ENCODE results near the gene RCHY1.

Gene RCHY1

DNA sequence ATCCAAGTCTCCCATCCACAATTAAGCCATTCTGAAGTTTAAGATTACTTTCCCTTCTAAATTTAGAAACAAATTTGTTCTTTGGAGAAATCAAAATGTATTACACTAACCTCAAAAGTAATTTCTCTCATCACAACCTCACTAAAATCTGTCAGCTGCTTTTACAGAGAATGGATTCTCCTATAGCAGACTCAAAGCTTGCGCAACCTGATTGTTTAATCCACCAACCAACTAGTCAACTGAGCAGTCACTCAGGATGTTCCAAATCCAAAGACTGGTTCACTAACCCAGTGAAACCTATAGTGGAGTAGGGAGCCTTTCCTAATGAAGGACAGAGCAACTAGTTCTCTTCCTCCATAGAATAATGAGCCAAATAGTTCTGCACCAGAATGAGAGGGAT, 44.3 kb downstream of the RCHY1 start:
- Histone ChIP-seq H3K9ac (ENCODE audit: low read length in 5 of 5) (no peak overlapping the region), H3K27me3 (ENCODE audit: control insufficient read depth in 5 of 5, insufficient read depth in 4 of 5, low read length in 5 of 5) (no peaks in the 10 kb centered on the region), H3K36me3 (ENCODE audit: control insufficient read depth in 5 of 5, insufficient read depth in 5 of 5, low read length in 5 of 5) (peaks cover 0 to 13% (median 6%) of the 10 kb centered on the region in 5 donors), H3K4me1 (ENCODE audit: control insufficient read depth in 5 of 5, insufficient read depth in 5 of 5, low read length in 5 of 5) (no peaks in the 10 kb centered on the region), H3K9me3 (ENCODE audit: control insufficient read depth in 5 of 5, low read length in 5 of 5) (no peaks in the 10 kb centered on the region), H3K27ac (ENCODE audit: low read depth, low read length) (no peak overlapping the region), H3K4me3 (ENCODE audit: low read depth in 1 of 5, low read length in 5 of 5) (no peak overlapping the region)

DNA sequence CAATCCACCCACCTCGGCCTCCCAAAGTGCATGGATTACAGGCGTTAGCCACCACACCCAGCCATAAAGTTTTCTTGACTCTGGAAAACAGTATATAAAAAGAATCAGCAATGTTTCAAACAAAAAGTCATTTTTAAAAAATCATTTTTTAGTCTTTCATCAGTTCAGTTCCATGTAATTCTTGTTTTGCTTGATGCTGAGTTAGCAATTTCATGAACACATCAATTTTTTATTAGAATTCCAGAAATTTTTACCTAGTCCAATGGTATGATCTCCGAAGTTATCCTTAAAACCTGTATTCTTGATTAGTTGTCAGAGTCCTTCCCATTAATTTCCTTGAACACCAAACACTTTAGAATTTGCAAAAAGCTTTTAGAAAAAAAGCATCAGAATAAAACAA, 56.8 kb downstream of the RCHY1 start:
- H3K9me3 ChIP-seq (ENCODE audit: control insufficient read depth in 5 of 5, low read length in 5 of 5), result no peaks in the 10 kb centered on the region
- no peaks in the 10 kb centered on the region for H3K4me1 ChIP-seq (ENCODE audit: control insufficient read depth in 5 of 5, insufficient read depth in 5 of 5, low read length in 5 of 5)
- no peaks in the 10 kb centered on the region for H3K36me3 ChIP-seq (ENCODE audit: control insufficient read depth in 5 of 5, insufficient read depth in 5 of 5, low read length in 5 of 5)
- H3K27me3 ChIP-seq (ENCODE audit: control insufficient read depth in 5 of 5, insufficient read depth in 4 of 5, low read length in 5 of 5), result no peaks in the 10 kb centered on the region
- no peak overlapping the region for H3K9ac ChIP-seq (ENCODE audit: low read length in 5 of 5)
- H3K4me3 ChIP-seq (ENCODE audit: low read depth in 1 of 5, low read length in 5 of 5), result no peak overlapping the region
- H3K27ac ChIP-seq (ENCODE audit: low read depth, low read length), result no peak overlapping the region

- Histone ChIP-seq H3K9ac (ENCODE audit: low read length in 5 of 5) (no peak overlapping the region), H3K27ac (ENCODE audit: low read depth, low read length) (no peak overlapping the region), H3K27me3 (ENCODE audit: control insufficient read depth in 5 of 5, insufficient read depth in 4 of 5, low read length in 5 of 5) (no peaks in the 10 kb centered on the region), H3K36me3 (ENCODE audit: control insufficient read depth in 5 of 5, insufficient read depth in 5 of 5, low read length in 5 of 5) (no peaks in the 10 kb centered on the region), H3K4me3 (ENCODE audit: low read depth in 1 of 5, low read length in 5 of 5) (no peak overlapping the region), H3K9me3 (ENCODE audit: control insufficient read depth in 5 of 5, low read length in 5 of 5) (peaks cover 0 to 6% (median 5%) of the 10 kb centered on the region in 5 donors), H3K4me1 (ENCODE audit: control insufficient read depth in 5 of 5, insufficient read depth in 5 of 5, low read length in 5 of 5) (no peaks in the 10 kb centered on the region)
These were observed 80.1 kb downstream of the RCHY1 start for GRCh38 chr4:75434105-75434504.

GRCh38 chr4:75432683-75433082, 81.5 kb downstream of the RCHY1 start:
- Histone ChIP-seq H3K4me3 (ENCODE audit: low read depth in 1 of 5, low read length in 5 of 5) (no peak overlapping the region), H3K27me3 (ENCODE audit: control insufficient read depth in 5 of 5, insufficient read depth in 4 of 5, low read length in 5 of 5) (no peaks in the 10 kb centered on the region), H3K9ac (ENCODE audit: low read length in 5 of 5) (no peak overlapping the region), H3K36me3 (ENCODE audit: control insufficient read depth in 5 of 5, insufficient read depth in 5 of 5, low read length in 5 of 5) (no peaks in the 10 kb centered on the region), H3K27ac (ENCODE audit: low read depth, low read length) (no peak overlapping the region), H3K9me3 (ENCODE audit: control insufficient read depth in 5 of 5, low read length in 5 of 5) (peaks cover 0 to 6% (median 5%) of the 10 kb centered on the region in 5 donors), H3K4me1 (ENCODE audit: control insufficient read depth in 5 of 5, insufficient read depth in 5 of 5, low read length in 5 of 5) (no peaks in the 10 kb centered on the region)

- Histone ChIP-seq H3K9ac (ENCODE audit: low read length in 5 of 5) (no peak overlapping the region), H3K27me3 (ENCODE audit: control insufficient read depth in 5 of 5, insufficient read depth in 4 of 5, low read length in 5 of 5) (no peaks in the 10 kb centered on the region), H3K36me3 (ENCODE audit: control insufficient read depth in 5 of 5, insufficient read depth in 5 of 5, low read length in 5 of 5) (no peaks in the 10 kb centered on the region), H3K4me3 (ENCODE audit: low read depth in 1 of 5, low read length in 5 of 5) (no peak overlapping the region), H3K4me1 (ENCODE audit: control insufficient read depth in 5 of 5, insufficient read depth in 5 of 5, low read length in 5 of 5) (no peaks in the 10 kb centered on the region), H3K9me3 (ENCODE audit: control insufficient read depth in 5 of 5, low read length in 5 of 5) (peaks cover 0 to 3% (median 0%) of the 10 kb centered on the region in 5 donors), H3K27ac (ENCODE audit: low read depth, low read length) (no peak overlapping the region)
These were observed 85.0 kb downstream of the RCHY1 start for GRCh38 chr4:75429208-75429607.
